Stomach (tissue), 4 donors: ENCODE data around the gene IGSF21.

Source experiments
- CTCF ChIP-seq, 7 experiments: fragments of 450-650 bp in 4 of 7; fragments of 200-600 bp in 3 of 7; sonication (generic) in 3 of 7; IDR thresholded peaks; one replicate each; pipeline ENCODE4 v1.5.1; 2016 to 2019; ENCODE audit warnings: antibody characterized with exemption in 7 of 7, control low read depth in 2 of 7, mild to moderate bottlenecking in 1 of 7
- EP300 ChIP-seq: sonication (generic); formaldehyde crosslinking; IDR thresholded peaks from one replicate; pipeline ENCODE4 v1.6.1; 2017; ENCODE audit warnings: antibody characterized with exemption
- POLR2A ChIP-seq, 4 donors: fragments of 450-650 bp; IDR thresholded peaks; one replicate each; pipeline ENCODE4 v1.6.1; 2016; ENCODE audit warnings: antibody characterized with exemption in 4 of 4, control low read depth in 2 of 4, mild to moderate bottlenecking in 1 of 4, moderate library complexity in 1 of 4
- POLR2AphosphoS5 ChIP-seq, 3 donors: sonication (generic); formaldehyde crosslinking; IDR thresholded peaks; one replicate each; pipeline ENCODE4 v1.6.1; 2016; ENCODE audit warnings: antibody characterized with exemption in 3 of 3

GRCh38 chr1:18237371-18237770 is 129.8 kb downstream of the IGSF21 start:
- TF ChIP-seq EP300 = no peak
- TF ChIP-seq POLR2A (IDR thresholded peaks at IDR 0.05) = no peak
- TF ChIP-seq CTCF (IDR thresholded peaks at IDR 0.05) = no peak
- TF ChIP-seq POLR2AphosphoS5 (IDR thresholded peaks at IDR 0.05) = no peak
